Muscle of arm (tissue), 14 donors: Measurements from ENCODE around the gene RETNLB. TPM values are rescaled to one million over a fixed set of nuclear protein-coding genes. Genes with fewer than 3 reads are reported as not detected.

Source experiments
- DNase-seq: peaks from one replicate; pipeline ENCODE4 v3.0.0-alpha.2; 2013
- long read RNA-seq, 11 donors: transcript quantifications; one replicate each; lab custom pipeline, GENCODE V29; 2026
- polyA plus RNA-seq, 12 donors: library from polyadenylated mRNA; unstranded; fragments of 120-200 nt; gene quantifications; one replicate each; pipeline ENCODE4 v1.2.1, GENCODE V29; 2013; ENCODE audit not compliant: insufficient read length in 12 of 12

Gene RETNLB
- not detected for polyA plus RNA-seq
- long read RNA-seq, donor 1: 0 reads
- long read RNA-seq, donor 2: 0 reads
- long read RNA-seq, donor 3: 0 reads
- long read RNA-seq, donor 4: 0 reads
- long read RNA-seq, donor 5: 0 reads
- long read RNA-seq, donor 6: 0 reads
- long read RNA-seq, donor 7: 0 reads
- long read RNA-seq, donor 8: 0 reads
- long read RNA-seq, donor 9: 0 reads
- long read RNA-seq, donor 10: 0 reads
- long read RNA-seq, donor 11: 0 reads

DNA sequence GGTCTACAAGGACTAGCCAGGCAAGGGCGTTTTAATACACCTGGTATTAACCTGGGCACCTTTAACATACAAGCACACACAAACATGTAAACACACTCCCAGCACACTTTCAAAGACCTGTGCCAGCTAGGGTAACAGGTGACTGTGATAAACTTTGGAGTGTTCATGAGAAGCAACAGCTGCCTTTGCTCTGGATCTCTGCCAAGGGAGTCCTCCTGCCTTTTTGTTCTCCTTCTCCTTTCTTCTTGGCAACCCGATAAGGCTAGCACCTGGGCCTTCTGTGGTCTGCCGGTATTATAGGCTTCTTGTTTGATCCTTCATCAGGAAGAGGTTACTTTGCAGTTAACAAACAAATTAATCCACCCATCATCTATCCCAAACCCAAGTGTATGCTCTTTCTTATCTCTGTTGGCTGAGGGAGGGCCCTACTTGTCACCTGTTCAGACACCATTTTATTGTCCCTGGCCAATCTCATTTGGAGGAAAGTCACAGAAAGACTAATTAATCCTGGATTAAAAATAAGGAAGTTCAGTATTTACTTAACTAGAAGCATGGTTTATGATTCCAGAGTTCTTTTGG is at the start of gene RETNLB:
TSS of gene RETNLB (minus strand) at position 7 of the 579 bp plus-strand sequence. CDS start 225 bp downstream, outside the sequence.
- no peak for DNase-seq

- DNase-seq: no peak
Observed at GRCh38 chr3:108806316-108806715, 49.1 kb upstream of the RETNLB start.

- no peak for DNase-seq
Observed at GRCh38 chr3:108804966-108805365, 47.8 kb upstream of the RETNLB start.

- DNase-seq: no peak
Observed at GRCh38 chr3:108804437-108804836, 47.2 kb upstream of the RETNLB start.

DNA sequence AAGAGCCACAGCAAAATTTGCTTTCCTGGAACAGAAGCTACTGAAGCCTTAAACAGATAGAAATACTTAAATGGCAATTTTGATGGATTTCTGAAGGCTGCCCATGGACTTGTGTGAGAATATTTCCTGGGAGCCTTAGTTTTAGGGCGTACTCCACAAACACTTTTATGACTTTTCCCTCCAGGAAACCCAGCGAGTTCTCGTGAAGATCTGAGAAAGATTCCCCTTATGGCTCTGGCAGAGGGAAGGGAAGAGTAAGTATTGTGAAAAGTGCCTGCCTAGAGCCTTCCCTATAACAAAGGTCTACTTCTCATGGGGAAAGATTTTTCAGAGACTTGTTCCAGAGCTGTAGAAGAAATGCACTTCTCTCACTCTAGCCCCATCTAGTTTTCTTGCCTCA is 34.3 kb upstream of the RETNLB start:
- no peak for DNase-seq

- no peak for DNase-seq
Observed at GRCh38 chr3:108780235-108780634, 23.0 kb upstream of the RETNLB start.

GRCh38 chr3:108779496-108779895 is 22.3 kb upstream of the RETNLB start:
- no peak for DNase-seq

- DNase-seq: no peak
Observed at GRCh38 chr3:108775649-108776048, 18.4 kb upstream of the RETNLB start.

DNA sequence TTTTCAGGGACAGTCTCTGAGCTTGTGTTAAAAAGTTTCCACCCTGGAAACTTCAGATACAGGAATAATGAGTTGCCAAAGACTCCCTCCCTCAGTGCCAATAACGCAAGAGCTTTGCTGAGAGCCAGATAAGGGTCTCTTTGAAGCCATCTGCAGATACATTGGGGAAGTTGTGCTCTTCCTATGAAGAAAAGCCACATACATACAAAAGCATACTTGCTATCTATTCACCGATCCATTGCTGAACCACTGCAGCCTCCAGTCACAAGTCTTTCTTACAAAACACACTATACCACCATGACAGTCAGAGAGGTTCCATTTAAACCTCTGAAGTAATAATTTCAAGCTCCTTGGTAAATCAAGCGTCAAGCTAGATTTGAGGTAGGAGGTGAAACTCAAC is 10.0 kb upstream of the RETNLB start:
- DNase-seq: no peak

- no peak for DNase-seq
Observed at GRCh38 chr3:108755686-108756085, 1.5 kb downstream of the RETNLB start.

GRCh38 chr3:108744762-108745161 is 12.4 kb downstream of the RETNLB start:
- no peak for DNase-seq

DNA sequence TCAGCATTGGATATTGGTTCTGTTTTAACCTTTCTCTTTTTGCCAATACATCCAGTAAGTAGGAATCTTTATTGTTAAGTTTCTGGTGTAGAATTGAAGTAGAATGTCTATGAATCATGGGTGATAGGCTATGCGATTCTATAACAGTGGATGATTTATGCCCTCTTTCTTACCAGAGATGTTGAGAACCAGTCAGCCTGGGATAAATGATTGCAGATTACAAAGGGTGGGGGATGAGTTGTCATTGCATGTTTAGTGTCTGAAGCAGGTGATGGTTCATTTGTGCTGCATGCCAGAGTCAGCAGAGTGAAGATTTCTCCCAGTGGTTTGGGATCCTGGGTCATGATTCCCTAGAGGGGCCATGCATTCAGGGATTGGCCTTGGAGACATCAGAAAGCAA is 14.3 kb downstream of the RETNLB start:
- DNase-seq: no peak

DNA sequence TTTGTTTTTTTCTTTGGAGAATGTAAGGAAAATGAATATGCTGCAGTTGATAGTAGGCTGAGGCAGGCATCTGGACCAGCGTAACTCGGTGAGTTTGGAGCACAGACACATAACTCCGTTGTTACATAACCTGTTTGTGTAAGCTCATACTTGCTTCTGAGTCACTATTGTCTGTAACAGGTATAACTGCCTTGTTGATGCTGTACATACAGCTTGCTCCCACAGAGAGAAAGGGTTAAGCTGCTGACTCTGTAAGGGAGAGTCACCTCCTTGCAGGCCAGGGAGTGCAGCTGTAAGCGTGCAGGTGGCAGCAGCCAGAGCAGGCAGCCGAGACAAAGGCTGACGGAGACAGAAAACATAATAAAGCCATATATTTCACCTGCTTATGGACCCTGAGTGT is 20.4 kb downstream of the RETNLB start:
- no peak for DNase-seq

DNA sequence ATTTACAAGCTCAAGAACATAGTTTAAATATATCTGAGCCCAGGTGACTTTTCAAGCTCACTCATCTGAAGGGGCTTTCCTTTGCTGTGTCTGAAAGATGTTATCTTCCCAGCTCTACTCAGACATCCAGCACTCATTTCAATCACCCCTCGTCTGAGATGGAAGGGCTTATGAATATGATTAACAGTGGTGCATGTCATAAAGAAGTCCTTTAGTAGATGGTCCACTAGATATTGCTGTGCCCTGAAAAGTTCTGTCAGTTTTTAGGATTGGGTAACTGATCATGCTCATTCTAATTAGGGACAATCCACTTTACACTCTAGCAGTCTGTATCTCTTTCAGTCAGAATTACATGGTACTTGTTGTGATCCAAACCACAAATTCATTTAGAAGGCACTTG is 28.3 kb downstream of the RETNLB start:
- no peak for DNase-seq

DNA sequence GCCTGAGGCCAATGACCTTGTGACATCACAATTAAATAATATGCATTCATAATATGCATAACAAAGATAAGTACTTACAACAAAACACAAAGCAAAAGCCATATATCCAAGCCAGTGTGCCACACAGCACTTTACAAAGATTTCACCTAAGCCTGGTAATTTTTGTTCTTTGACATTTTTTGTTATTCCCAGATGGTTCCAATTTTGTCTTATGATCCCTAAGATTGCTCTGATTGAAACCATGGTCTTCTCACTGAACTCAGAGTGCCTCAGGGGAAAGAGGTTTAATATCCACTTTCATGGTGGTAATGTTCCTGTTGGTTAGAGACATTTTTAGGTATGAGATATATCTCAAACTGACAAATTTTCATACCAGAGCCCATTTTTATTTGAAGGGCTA is 29.1 kb downstream of the RETNLB start:
- no peak for DNase-seq

DNA sequence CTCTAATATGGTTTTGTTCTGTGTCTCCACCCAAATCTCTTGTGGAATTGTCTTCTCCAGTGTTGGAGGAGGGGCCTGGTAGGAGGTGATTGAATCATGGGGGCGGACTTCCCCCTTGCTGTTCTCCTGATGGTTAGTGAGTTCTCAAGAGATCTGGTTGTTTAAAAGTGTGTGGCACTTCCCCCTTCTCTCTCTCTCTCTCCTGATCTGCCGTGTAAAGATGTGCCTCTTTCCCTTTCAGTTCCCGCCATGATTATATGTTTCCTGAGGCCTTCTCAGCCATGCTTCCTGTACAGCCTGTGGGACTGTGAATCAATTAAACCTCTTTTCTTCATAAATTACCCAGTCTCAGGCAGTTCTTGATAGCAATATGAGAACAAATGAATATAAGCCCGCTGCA is 33.1 kb downstream of the RETNLB start:
- no peak for DNase-seq

DNA sequence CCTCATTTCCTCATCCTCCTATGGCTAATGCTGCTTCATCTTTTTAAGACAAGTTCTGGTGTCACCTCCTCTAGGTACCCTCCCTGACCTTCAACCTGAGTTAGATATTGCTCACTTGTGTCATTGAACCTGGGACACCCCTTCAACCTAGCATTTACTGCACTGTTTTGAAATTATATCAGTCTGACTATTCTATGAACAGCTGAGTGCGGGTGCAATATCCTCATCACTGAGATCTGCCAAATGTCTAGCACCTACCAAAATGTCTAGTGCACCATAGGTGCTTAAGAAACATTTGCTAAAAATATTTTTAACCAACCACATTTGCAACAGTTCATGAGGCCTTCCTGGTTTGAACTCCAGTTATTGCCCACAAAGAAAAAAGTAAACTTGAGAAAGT is 34.5 kb downstream of the RETNLB start:
- no peak for DNase-seq

DNA sequence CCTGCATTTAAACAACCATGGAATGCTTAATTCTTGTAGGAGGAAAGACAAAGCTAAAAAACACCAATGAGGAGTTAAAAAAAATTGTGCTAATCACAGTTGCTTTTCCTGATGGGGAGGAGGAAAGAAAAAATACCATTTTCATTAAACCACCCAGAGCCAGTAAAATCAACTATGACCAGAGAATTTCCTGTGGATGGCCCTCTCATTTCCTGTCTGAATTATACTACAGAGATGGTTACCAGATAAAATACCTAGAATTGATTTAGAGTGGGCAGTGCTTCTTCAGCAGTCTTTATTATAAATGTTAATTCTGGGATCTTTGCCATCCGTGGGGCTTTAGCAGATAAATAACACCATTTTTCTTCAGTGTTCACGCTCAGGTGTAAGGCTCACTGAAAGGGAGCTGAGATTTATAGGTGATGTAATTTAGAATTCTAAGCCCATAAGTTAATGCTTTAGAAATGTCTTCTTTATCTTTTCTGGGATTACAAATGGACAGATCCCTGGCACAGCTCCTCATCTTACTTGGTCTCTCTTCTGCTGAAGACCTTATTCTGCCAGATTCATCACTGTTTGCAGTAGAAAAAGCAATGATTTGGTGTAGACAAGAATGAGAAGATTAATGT is 37.9 kb downstream of the RETNLB start:
- DNase-seq: no peak

DNA sequence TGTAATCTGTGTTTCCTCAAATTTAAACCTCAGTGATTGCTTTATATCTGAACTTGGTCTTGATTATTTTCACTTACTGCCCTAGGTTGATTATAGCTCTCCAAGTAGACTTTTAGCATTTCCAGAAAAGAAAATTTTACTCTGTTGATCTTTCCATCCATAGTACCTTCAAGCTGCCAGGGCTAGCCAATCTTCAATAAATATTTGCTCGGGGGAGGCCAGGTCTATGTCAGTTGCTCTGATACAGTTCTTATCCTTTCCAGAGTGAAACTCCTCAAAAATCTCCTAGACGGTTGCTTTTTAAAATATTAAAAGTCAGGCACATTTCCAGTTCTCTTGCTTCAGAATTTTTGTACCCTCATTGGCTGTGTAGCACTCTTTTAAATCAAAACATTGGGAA is 38.8 kb downstream of the RETNLB start:
- no peak for DNase-seq

- no peak for DNase-seq
Observed at GRCh38 chr3:108713816-108714215, 43.4 kb downstream of the RETNLB start.

GRCh38 chr3:108713009-108713516 is 44.1 kb downstream of the RETNLB start:
- DNase-seq: no peak
